OCI-LY3 (cell line): ENCODE measurements around the gene CACNA1B.

Source experiments
- CTCF ChIP-seq: fragments of 200-600, 300-600 bp; sonication (generic); IDR thresholded peaks from 2 replicates; pipeline ENCODE4 v1.5.1; 2014; ENCODE audit warnings: antibody characterized with exemption, low read length, low read depth
- EZH2phosphoT487 ChIP-seq: fragments of 200-600 bp; shearing (Covaris generic); IDR thresholded peaks from 2 replicates; pipeline ENCODE4 v1.6.1; 2018; ENCODE audit warnings: antibody characterized with exemption, mixed run types, low read depth

DNA sequence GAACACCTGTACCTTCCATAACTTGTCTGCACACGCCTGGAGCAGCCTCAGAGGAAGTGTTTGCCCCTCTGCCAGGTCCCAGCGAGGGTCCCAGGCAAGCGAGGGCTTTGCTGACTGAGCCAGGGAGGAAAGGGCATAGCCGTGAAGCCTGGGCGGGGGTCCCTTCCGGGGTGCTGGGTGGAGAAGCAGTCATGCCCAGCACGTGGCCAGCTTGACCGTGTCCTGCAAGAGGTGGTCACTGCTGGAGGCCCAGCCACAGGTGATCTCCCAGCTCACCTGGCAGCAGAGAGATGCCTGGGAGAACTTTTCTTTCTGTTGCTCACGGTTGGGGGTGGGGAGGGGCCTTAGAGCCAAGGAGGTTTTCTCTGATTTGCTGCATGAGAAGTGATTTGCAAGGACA, 195.3 kb downstream of the CACNA1B start:
- TF ChIP-seq CTCF (no peak), EZH2phosphoT487 (no peak)
